Smooth muscle cell (in vitro differentiated cells): Measurements from ENCODE around the gene PRM1. TPM values are rescaled to one million over a fixed set of nuclear protein-coding genes. Genes with fewer than 3 reads are reported as not detected.

ENCODE experiments used
- DNase-seq: peaks from one replicate; lab custom pipeline; 2025; ENCODE audit not compliant: unreplicated experiment; lab: John Stamatoyannopoulos, UW
- H2AFZ ChIP-seq: fragments of 200-600 bp; sonication (generic); 2 replicates; pipeline ENCODE4 v1.6.0; 2016; ENCODE audit warnings: antibody characterized with exemption, low read depth, mild to moderate bottlenecking
- H3F3A ChIP-seq: fragments of 200-600 bp; sonication (generic); 2 replicates; pipeline ENCODE4 v1.6.0; 2017; ENCODE audit warnings: antibody characterized with exemption, low read depth
- H3K27ac ChIP-seq: fragments of 200-600 bp; sonication (generic); 2 replicates; pipeline ENCODE4 v1.5.1; 2016; ENCODE audit warnings: low read depth, mild to moderate bottlenecking
- H3K27me3 ChIP-seq: fragments of 200-600 bp; sonication (generic); 2 replicates; pipeline ENCODE4 v1.6.1; 2016; ENCODE audit warnings: low read depth, mild to moderate bottlenecking
- H3K36me3 ChIP-seq: fragments of 200-600 bp; sonication (generic); 2 replicates; pipeline ENCODE4 v1.5.1; 2016; ENCODE audit warnings: low read depth
- H3K4me1 ChIP-seq: fragments of 200-600 bp; sonication (generic); 2 replicates; pipeline ENCODE4 v1.5.1; 2016; ENCODE audit warnings: low read depth
- H3K4me2 ChIP-seq: fragments of 200-600 bp; sonication (generic); 2 replicates; pipeline ENCODE4 v1.6.0; 2016; ENCODE audit warnings: mild to moderate bottlenecking
- H3K4me3 ChIP-seq: fragments of 200-600 bp; sonication (generic); 2 replicates; pipeline ENCODE4 v1.5.1; 2016; ENCODE audit warnings: mild to moderate bottlenecking
- H3K79me2 ChIP-seq: fragments of 200-600 bp; sonication (generic); 2 replicates; pipeline ENCODE4 v1.6.0; 2016; ENCODE audit warnings: low read depth, mild to moderate bottlenecking
- H3K9ac ChIP-seq: fragments of 200-600 bp; sonication (generic); 2 replicates; pipeline ENCODE4 v1.6.0; 2016; ENCODE audit warnings: low read depth
- H3K9me3 ChIP-seq: fragments of 200-600 bp; sonication (generic); replicated peaks from 2 replicates; pipeline ENCODE4 v1.5.1; 2016; ENCODE audit warnings: low read depth
- H4K20me1 ChIP-seq: fragments of 200-600 bp; sonication (generic); 2 replicates; pipeline ENCODE4 v1.6.0; 2016; ENCODE audit warnings: low read depth
- CTCF ChIP-seq: fragments of 200-600 bp; sonication (generic); IDR thresholded peaks from 2 replicates; pipeline ENCODE4 v1.5.1; 2017; ENCODE audit warnings: borderline replicate concordance, mild to moderate bottlenecking, antibody characterized with exemption; ENCODE audit not compliant: insufficient read depth, poor library complexity, severe bottlenecking
- WGBS: methylation state at CpG from one replicate; pipeline ENCODE4 v1.1.7; 2016; ENCODE audit warnings: low lambda C conversion rate; 5-methylcytosine and 5-hydroxymethylcytosine counted together
- polyA plus RNA-seq: library from polyadenylated mRNA; unstranded; fragments of >200 nt; fragmentation: Nextera tagmentation; extraction: Ambion mirVana; gene quantifications from 2 replicates; pipeline ENCODE4 v1.2.1, GENCODE V29; 2016
- total RNA-seq: library from RNA; depleted of rRNA; stranded (reverse); fragments of >200 nt; gene quantifications from 2 replicates; pipeline ENCODE4 v1.2.3, GENCODE V29; 2014

Gene PRM1
- total and polyA plus RNA-seq, 2 experiments from 2014 or later: not detected

DNA sequence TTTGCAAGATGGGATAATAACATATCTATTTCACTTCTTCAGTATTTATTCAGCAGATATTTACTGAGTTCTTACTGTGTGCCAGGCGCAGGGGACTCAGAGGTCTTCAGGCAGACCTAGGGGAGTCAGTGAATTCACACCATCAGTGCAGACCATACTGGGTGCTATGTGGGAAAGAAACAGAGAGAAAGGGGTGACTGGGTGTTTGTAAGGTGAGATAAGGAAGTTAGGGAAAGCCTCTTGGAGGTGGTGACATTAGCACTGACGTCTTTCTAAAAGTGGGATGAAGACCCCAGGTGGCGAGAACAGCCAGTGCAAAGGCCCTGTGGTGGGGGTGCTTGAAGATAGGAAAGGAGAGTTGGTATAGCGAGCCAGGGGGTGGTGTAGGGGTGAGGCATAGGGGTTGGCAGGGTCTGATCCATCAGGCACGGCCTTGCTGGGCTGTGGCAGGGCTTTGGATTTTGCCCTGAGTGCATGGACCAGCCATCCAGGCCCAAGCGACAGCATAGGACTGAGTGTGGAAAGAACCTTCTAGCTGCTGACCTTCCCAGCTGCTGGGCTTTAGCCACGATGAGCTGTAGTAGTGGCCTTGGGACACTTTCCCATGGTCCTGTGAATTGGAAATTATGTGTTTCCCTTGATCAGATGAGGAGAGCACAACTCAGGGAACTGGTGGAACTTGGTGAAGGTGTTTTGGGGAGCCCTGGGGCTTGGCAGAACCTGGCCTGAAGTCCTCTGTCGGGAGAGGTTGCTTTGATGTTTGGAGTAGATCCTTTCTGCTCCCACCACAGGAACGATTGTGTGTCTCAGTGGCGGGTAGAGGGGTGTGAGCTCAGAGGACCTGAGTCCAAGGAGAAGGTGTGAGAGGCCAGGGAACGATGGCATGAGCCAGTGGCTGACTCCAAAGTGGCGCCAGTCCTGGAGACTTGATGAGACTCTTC lies 21.2 kb downstream of the PRM1 start:
- TF ChIP-seq CTCF: no peak
- no peaks in the 10 kb centered on the region for H3K9me3 ChIP-seq

GRCh38 chr16:11258553-11259492 lies 22.3 kb downstream of the PRM1 start:
- Histone ChIP-seq H3K79me2 (peaks cover 16% of the 10 kb centered on the region), H4K20me1 (peaks cover 18% of the 10 kb centered on the region), H3K27me3 (no peaks in the 10 kb centered on the region), H3K4me1 (peaks cover 5% of the 10 kb centered on the region), H3K9me3 (no peaks in the 10 kb centered on the region), H3F3A (peaks cover 3% of the 10 kb centered on the region), H3K27ac (no peak overlapping the region), H3K9ac (no peak overlapping the region), H3K4me2 (no peak overlapping the region), H3K4me3 (no peak overlapping the region), H2AFZ (no peak overlapping the region), H3K36me3 (no peaks in the 10 kb centered on the region)
- no peak for DNase-seq
- no peak for TF ChIP-seq CTCF
- WGBS: 84% methylated on average over 15 of the region's 15 CpGs

More for the DNA sequence above, 21.2 kb downstream of the PRM1 start:
- DNase-seq: no peak
- H3K79me2 ChIP-seq: peaks cover 7% of the 10 kb centered on the region
- no peaks in the 10 kb centered on the region for H3K36me3 ChIP-seq
- no peak overlapping the region for H2AFZ ChIP-seq
- WGBS: 89% methylated on average over 12 of the region's 12 CpGs
- H4K20me1 ChIP-seq: peaks cover 6% of the 10 kb centered on the region
- H3K9ac ChIP-seq: no peak overlapping the region
- no peaks in the 10 kb centered on the region for H3K27me3 ChIP-seq
- no peak overlapping the region for H3K4me2 ChIP-seq
- H3K27ac ChIP-seq: no peak overlapping the region
- H3K4me3 ChIP-seq: no peak overlapping the region
- no peaks in the 10 kb centered on the region for H3F3A ChIP-seq
- H3K4me1 ChIP-seq: no peaks in the 10 kb centered on the region

DNA sequence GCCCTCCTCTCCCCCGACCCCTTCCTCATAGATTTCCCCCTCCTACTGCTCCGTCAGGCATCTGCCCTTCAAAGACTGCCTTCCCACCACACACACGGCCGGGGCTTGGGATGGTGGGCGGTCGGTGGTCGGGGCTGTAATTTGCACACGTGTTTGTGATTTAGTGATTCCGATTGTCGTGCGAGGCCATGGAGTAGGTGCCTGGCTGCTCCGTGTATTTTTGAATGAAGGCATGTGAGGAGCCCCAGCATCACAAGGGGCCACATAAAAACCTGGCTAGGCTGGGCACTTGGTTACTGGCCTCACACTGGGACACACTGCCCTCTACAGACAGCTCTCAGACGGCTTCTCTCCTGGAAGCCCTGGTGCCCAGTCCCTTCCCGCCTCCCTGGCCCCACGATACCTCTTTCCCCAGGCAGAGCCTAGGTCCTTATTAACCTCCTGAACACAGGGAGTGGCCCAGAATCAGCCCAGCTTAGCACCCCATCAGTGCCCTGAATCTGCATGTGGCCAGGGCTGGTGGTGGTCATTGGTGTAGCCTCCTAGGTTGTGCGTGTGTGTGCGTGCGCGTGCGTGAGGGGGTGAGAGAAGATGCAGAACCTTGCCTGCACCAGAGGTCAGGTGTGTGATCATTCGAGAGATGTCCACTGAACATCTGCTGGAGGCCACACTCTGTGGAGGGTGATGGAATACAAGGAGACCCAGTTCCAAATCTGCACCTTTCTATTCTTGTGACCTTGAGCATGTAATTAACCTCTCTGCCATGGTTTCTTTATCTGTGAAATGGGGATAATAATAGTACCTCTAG lies 23.8 kb downstream of the PRM1 start:
- H4K20me1 ChIP-seq: peaks cover 32% of the 10 kb centered on the region
- peak overlapping the region; percentile 95 for H3K4me3 ChIP-seq
- H3K9ac ChIP-seq: no peak overlapping the region
- no peaks in the 10 kb centered on the region for H3K9me3 ChIP-seq
- H3K4me2 ChIP-seq: peak overlapping the region; percentile 93
- TF ChIP-seq CTCF: peak; percentile 62
- peak; percentile 28 for DNase-seq
- H3K27ac ChIP-seq: no peak overlapping the region
- peaks cover 10% of the 10 kb centered on the region for H3K4me1 ChIP-seq
- peaks cover 12% of the 10 kb centered on the region for H3F3A ChIP-seq
- no peak overlapping the region for H2AFZ ChIP-seq
- H3K27me3 ChIP-seq: no peaks in the 10 kb centered on the region
- 25% methylated on average over 21 of the region's 21 CpGs for WGBS
- H3K36me3 ChIP-seq: no peaks in the 10 kb centered on the region
- H3K79me2 ChIP-seq: peaks cover 19% of the 10 kb centered on the region
